K562 (cell line): Measurements from ENCODE around the gene CLEC4M. TPM values are rescaled to one million over a fixed set of nuclear protein-coding genes. Genes with fewer than 3 reads are reported as not detected.

Experiments
- ATAC-seq: fragments of 200-7000 bp; cut with Tn5 transposase; 3 replicates; pipeline ENCODE4 v1.9.1; 2020; ENCODE audit warnings: moderate library complexity
- BruUV-seq: library from RNA; stranded (reverse); fragments of 400-500 nt; replicated peaks from 2 replicates; lab custom pipeline; 2021; lab: Mats Ljungman, UMichigan
- CTCF ChIA-PET: fragments of 300-600 bp; formaldehyde crosslinking; extraction: SDS; loops from one replicate; lab custom pipeline; 2021; ENCODE audit warnings: low intra/inter-chr PET ratio; lab: Yijun Ruan, JAX
- POLR2A ChIA-PET: fragments of 300-600, 350-650 bp; sonication (Branson Sonifier 250); formaldehyde crosslinking; extraction: SDS; loops from one replicate; lab custom pipeline; 2021; ENCODE audit warnings: antibody characterized with exemption, inconsistent platforms; lab: Yijun Ruan, JAX
- DNase-seq, 4 experiments: peaks; one replicate each; pipeline versions ENCODE4 v3.0.0 to v3.0.0-alpha.2; 2011 to 2018; ENCODE audit warnings: low spot score in 3 of 4, mixed read lengths in 3 of 4; ENCODE audit errors: extremely low read depth in 1 of 4
- FAIRE-seq: peaks from 2 replicates; lab custom pipeline; 2011; peaks lifted over from hg19 to GRCh38; lab: Jason Lieb, UNC
- H2AFZ ChIP-seq: 2 replicates; pipeline ENCODE4 v1.6.0; 2011; ENCODE audit warnings: low read depth, low read length, control low read depth, inconsistent platforms
- H3K27ac ChIP-seq: fragments of 200-600 bp; 3 replicates; pipeline ENCODE4 v1.8.0; 2011; ENCODE audit warnings: low read depth, mild to moderate bottlenecking, control low read depth, inconsistent platforms, low read length, moderate library complexity, mixed read lengths; ENCODE audit errors: extremely low read depth
- H3K27me3 ChIP-seq, 2 experiments: fragments of 300-600 bp in 1 of 2; 2 replicates in 1 of 2; 3 replicates in 1 of 2; pipeline versions ENCODE4 v1.6.0 to v1.8.0; 2011; ENCODE audit warnings: inconsistent platforms in 2 of 2, low read length in 2 of 2, mild to moderate bottlenecking in 1 of 2, mixed read lengths in 1 of 2, moderate library complexity in 1 of 2; ENCODE audit not compliant: control insufficient read depth in 2 of 2, insufficient read depth in 2 of 2
- H3K36me3 ChIP-seq: fragments of 300-600 bp; 3 replicates; pipeline ENCODE4 v1.8.0; 2011; ENCODE audit warnings: mild to moderate bottlenecking, low read length, inconsistent platforms; ENCODE audit not compliant: control insufficient read depth, insufficient read depth
- H3K4me1 ChIP-seq, 2 experiments: fragments of 200-600 bp in 1 of 2; replicated peaks in 1 of 2; 2 replicates in 1 of 2; 3 replicates in 1 of 2; pipeline versions ENCODE4 v1.5.1 to v1.8.0; 2011; ENCODE audit warnings: inconsistent platforms in 2 of 2, low read length in 2 of 2, mild to moderate bottlenecking in 1 of 2, mixed read lengths in 1 of 2, moderate library complexity in 1 of 2; ENCODE audit not compliant: control insufficient read depth in 2 of 2, insufficient read depth in 2 of 2
- H3K4me2 ChIP-seq: 2 replicates; pipeline ENCODE4 v1.6.1; 2011; ENCODE audit warnings: low read length, control low read depth, inconsistent platforms, mixed read lengths; ENCODE audit not compliant: insufficient read depth
- H3K4me3 ChIP-seq: fragments of 200-600 bp; sonication (generic), shearing (Covaris generic); 2 replicates; pipeline ENCODE4 v1.5.1; 2016; ENCODE audit warnings: control low read depth, inconsistent platforms
- H3K79me2 ChIP-seq: fragments of 200-600 bp; 3 replicates; pipeline ENCODE4 v1.8.0; 2011; ENCODE audit warnings: low read length, inconsistent platforms; ENCODE audit not compliant: control insufficient read depth, insufficient read depth
- H3K9ac ChIP-seq, 2 experiments: 2 replicates each; pipeline versions ENCODE4 v1.6.0 to v1.6.1; 2011; ENCODE audit warnings: low read depth in 2 of 2, low read length in 2 of 2, control low read depth in 1 of 2, inconsistent platforms in 1 of 2, mild to moderate bottlenecking in 1 of 2, mixed read lengths in 1 of 2; ENCODE audit not compliant: insufficient read depth in 1 of 2
- H3K9me1 ChIP-seq: one replicate; pipeline ENCODE4 v1.6.0; 2011; ENCODE audit warnings: inconsistent platforms, mild to moderate bottlenecking, low read length, moderate library complexity; ENCODE audit not compliant: control insufficient read depth, insufficient read depth
- H3K9me3 ChIP-seq: replicated peaks from 2 replicates; pipeline ENCODE4 v1.5.1; 2011; ENCODE audit warnings: low read depth, low read length, inconsistent platforms; ENCODE audit not compliant: control insufficient read depth, insufficient read depth
- H4K20me1 ChIP-seq: replicated peaks from 2 replicates; pipeline ENCODE4 v1.6.1; 2011; ENCODE audit warnings: low read length, inconsistent platforms, mixed read lengths; ENCODE audit not compliant: control insufficient read depth, insufficient read depth
- HMG20A ChIP-seq: fragments of 450-650 bp; formaldehyde crosslinking; conservative IDR thresholded peaks from 2 replicates; pipeline ENCODE4 v1.4.0; 2020; ENCODE audit warnings: mild to moderate bottlenecking, mixed read lengths
- LCOR ChIP-seq: sonication (generic); formaldehyde crosslinking; IDR thresholded peaks from 2 replicates; pipeline ENCODE4 v1.8.0; 2022; ENCODE audit warnings: mild to moderate bottlenecking, missing genetic modification reagents
- MEF2A ChIP-seq: IDR thresholded peaks from 2 replicates; pipeline ENCODE4 v1.6.1; 2011; ENCODE audit warnings: low read depth, mild to moderate bottlenecking, low read length, moderate library complexity; ENCODE audit not compliant: control insufficient read depth
- ZBTB7A ChIP-seq: IDR thresholded peaks from 2 replicates; pipeline ENCODE4 v1.6.1; 2011; ENCODE audit warnings: low read depth, mild to moderate bottlenecking, low read length, moderate library complexity, borderline replicate concordance; ENCODE audit not compliant: control insufficient read depth
- ZBTB8A ChIP-seq: fragments of 450-650 bp; IDR thresholded peaks from 2 replicates; pipeline ENCODE4 v1.6.1; 2018; ENCODE audit warnings: mild to moderate bottlenecking, moderate library complexity; ENCODE audit not compliant: partially characterized antibody
- ZNF121 ChIP-seq: sonication (generic); formaldehyde crosslinking; conservative IDR thresholded peaks from 2 replicates; pipeline ENCODE4 v1.8.0; 2022; ENCODE audit warnings: missing genetic modification reagents
- WGBS: fragments of 100-300 bp; shearing (Covaris generic); methylation state at CpG from one replicate; pipeline ENCODE4 v1.1.6; 2016; ENCODE audit warnings: low coverage, mixed read lengths; ENCODE audit not compliant: insufficient coverage; ENCODE audit errors: missing lambda C conversion rate; 5-methylcytosine and 5-hydroxymethylcytosine counted together
- in situ Hi-C: fragments of 300-500 bp; cut with MboI; formaldehyde crosslinking; loops from 4 replicates; pipeline ENCODE4 v1.15.0; 2018; ENCODE audit warnings: inconsistent platforms, mixed read lengths
- intact Hi-C: fragments of 100-400 bp; cut with micrococcal nuclease; formaldehyde crosslinking; loops from 2 replicates; pipeline ENCODE4 v1.14.2; 2022
- polyA plus RNA-seq, 8 experiments: library from polyadenylated mRNA; depleted of rRNA in 4 of 8; stranded (reverse) in 5 of 8; unstranded in 3 of 8; fragments of >200 nt; fragmentation: Nextera tagmentation in 2 of 8; fragmentation: Illumina TruSeq in 1 of 8; extraction: Ambion mirVana in 2 of 8; extraction: Trizol in 1 of 8; gene quantifications; 2 replicates each; pipeline versions ENCODE4 v1.2.1 to v1.2.3, GENCODE V29; 2011 to 2014; ENCODE audit warnings: inconsistent platforms in 1 of 8, missing spikeins in 1 of 8
- total RNA-seq, 7 experiments: library from RNA; depleted of rRNA in 6 of 7; stranded (reverse); fragments of >200 nt in 6 of 7; fragmentation: Illumina TruSeq in 2 of 7; extraction: Trizol in 2 of 7; gene quantifications; 2 replicates each; pipeline versions ENCODE4 v1.2.1 to v1.2.3, GENCODE V29; 2011 to 2021; ENCODE audit warnings: low replicate concordance in 1 of 7
- TF ChIP-seq, protein P1 (sequence below): sonication (generic); formaldehyde crosslinking; IDR thresholded peaks from 2 replicates; pipeline ENCODE4 v1.8.0; 2022; ENCODE audit warnings: mild to moderate bottlenecking, low read depth, missing genetic modification reagents
- TF ChIP-seq, protein P2 (sequence below): IDR thresholded peaks from 3 replicates; pipeline ENCODE4 v1.6.1; 2011; ENCODE audit warnings: borderline replicate concordance, mild to moderate bottlenecking; ENCODE audit not compliant: insufficient read length, insufficient read depth

CLEC4M gene
- total and polyA plus RNA-seq, 9 of the 15 experiments (the other 6 are each of a cell fraction or from before 2014, with no cell fraction given) = 0.08 to 0.18 TPM; not detected in 7

DNA sequence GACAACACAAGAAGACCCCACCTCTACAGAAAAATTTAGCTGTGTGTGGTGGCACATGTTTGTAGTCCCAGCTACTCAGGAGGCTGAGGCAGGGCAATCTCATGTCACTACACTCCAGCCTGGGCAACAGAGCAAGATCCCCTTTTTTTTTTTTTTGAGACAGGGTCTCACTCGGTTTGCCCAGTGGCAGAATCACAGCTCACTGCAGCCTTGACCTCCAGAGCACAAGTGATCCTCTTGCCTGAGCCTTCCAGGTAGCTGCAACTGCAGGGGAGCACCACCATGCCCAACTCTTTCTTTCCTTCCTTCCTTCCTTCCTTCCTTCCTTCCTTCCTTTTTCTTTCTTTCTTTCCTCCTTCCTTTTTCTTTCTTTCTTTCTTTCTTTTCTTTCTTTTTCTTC lies 26.9 kb upstream of the CLEC4M start:
- Histone ChIP-seq H4K20me1 (no peaks in the 10 kb centered on the region), H2AFZ (no peak overlapping the region), H3K27ac (no peak overlapping the region), H3K4me3 (no peak overlapping the region), H3K27me3 (peaks cover 10 to 24% of the 10 kb centered on the region in 2 experiments; a peak in 4 of 5 replicates), H3K4me2 (no peak overlapping the region), H3K79me2 (no peaks in the 10 kb centered on the region), H3K4me1 (peaks cover 0 to 3% of the 10 kb centered on the region in 2 experiments; a peak in 1 of 5 replicates), H3K9me1 (no peaks in the 10 kb centered on the region), H3K9ac (no peak overlapping the region), H3K36me3 (no peaks in the 10 kb centered on the region), H3K9me3 (0 out of 2 replicates have a peak, but pooled peaks cover 3% of the 10 kb centered on the region)
- POLR2A ChIA-PET = interaction anchor here (0.6 kb wide), 1 partner anchor 169 kb away, joined by 3 read pairs; no protein-coding TSS in a partner anchor
- intact Hi-C loops (no loop called here), in situ Hi-C loops (no loop called here)
- ATAC-seq (no peak), DNase-seq (no peak), FAIRE-seq (no peak)
- TF ChIP-seq ZNF121 (CRISPR knock-in tag) = peak; percentile 69
- TF ChIP-seq, protein P1, sequence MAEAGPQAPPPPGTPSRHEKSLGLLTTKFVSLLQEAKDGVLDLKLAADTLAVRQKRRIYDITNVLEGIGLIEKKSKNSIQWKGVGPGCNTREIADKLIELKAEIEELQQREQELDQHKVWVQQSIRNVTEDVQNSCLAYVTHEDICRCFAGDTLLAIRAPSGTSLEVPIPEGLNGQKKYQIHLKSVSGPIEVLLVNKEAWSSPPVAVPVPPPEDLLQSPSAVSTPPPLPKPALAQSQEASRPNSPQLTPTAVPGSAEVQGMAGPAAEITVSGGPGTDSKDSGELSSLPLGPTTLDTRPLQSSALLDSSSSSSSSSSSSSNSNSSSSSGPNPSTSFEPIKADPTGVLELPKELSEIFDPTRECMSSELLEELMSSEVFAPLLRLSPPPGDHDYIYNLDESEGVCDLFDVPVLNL (CRISPR knock-in tag) = no peak
- BruUV-seq = no TSS peak
- CTCF ChIA-PET = no interaction called here
- WGBS = 0% methylated on average over 1 of the region's 1 CpG

DNA sequence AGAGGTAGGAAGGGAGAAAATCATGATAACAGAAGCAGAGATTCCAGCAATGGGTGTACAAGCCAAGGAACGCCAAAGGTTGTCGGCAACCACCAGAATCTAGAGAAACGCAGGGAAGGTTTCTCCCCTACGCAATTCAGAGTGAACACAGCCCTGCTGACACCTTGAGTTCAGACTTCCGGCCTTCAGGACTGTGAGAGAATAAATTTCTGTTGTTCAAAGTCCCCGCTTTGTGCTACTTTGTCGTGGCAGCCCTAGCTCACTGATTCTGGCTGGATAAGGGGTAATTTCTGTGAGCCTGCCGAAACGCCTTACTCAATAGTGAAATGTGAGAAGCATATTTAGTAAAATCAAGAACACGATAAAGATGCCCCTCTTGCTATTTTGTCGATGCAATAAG lies 25.8 kb upstream of the CLEC4M start:
- in situ Hi-C loops (no loop called here), intact Hi-C loops (no loop called here)
- ATAC-seq (no peak), FAIRE-seq (no peak), DNase-seq (no peak)
- POLR2A ChIA-PET = interaction anchor here (0.6 kb wide), 1 partner anchor 246 kb away, joined by 3 read pairs; no protein-coding TSS in a partner anchor
- Histone ChIP-seq H3K4me3 (no peak overlapping the region), H2AFZ (no peak overlapping the region), H3K9me1 (no peaks in the 10 kb centered on the region), H3K4me1 (no peaks in the 10 kb centered on the region), H3K79me2 (no peaks in the 10 kb centered on the region), H3K4me2 (no peak overlapping the region), H3K36me3 (no peaks in the 10 kb centered on the region), H3K27ac (no peak overlapping the region), H3K9me3 (0 out of 2 replicates have a peak, but pooled peaks cover 3% of the 10 kb centered on the region), H4K20me1 (no peaks in the 10 kb centered on the region), H3K9ac (no peak overlapping the region), H3K27me3 (peaks cover 6 to 15% of the 10 kb centered on the region in 2 experiments; a peak in 4 of 5 replicates)
- 3% methylated on average over 11 of the region's 11 CpGs for WGBS
- no peak for TF ChIP-seq MEF2A
- TF ChIP-seq HMG20A (CRISPR knock-in tag) = no peak
- TF ChIP-seq LCOR (CRISPR knock-in tag) = no peak
- TF ChIP-seq, protein P2, sequence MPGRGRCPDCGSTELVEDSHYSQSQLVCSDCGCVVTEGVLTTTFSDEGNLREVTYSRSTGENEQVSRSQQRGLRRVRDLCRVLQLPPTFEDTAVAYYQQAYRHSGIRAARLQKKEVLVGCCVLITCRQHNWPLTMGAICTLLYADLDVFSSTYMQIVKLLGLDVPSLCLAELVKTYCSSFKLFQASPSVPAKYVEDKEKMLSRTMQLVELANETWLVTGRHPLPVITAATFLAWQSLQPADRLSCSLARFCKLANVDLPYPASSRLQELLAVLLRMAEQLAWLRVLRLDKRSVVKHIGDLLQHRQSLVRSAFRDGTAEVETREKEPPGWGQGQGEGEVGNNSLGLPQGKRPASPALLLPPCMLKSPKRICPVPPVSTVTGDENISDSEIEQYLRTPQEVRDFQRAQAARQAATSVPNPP = no peak
- no peak for TF ChIP-seq ZBTB7A
- TF ChIP-seq ZBTB8A = no peak
- no TSS peak for BruUV-seq
- CTCF ChIA-PET = no interaction called here
